Endothelial cell of umbilical vein (primary cell): ENCODE results near the gene MAN1A1. TPM values are rescaled to one million over a fixed set of nuclear protein-coding genes. Genes with fewer than 3 reads are reported as not detected.

Experiments used
- BruUV-seq: library from RNA; stranded (reverse); fragments of 400-500 nt; replicated peaks from 2 replicates; lab custom pipeline; 2021; lab: Mats Ljungman, UMichigan
- CTCF ChIA-PET: fragments of 300-600, 350-600 bp; sonication (Branson Sonifier 250); formaldehyde crosslinking; loops from one replicate; lab custom pipeline; 2021; ENCODE audit warnings: antibody characterized with exemption, inconsistent platforms; lab: Charles Lee
- POLR2A ChIA-PET: fragments of 300-600, 350-600 bp; sonication (Branson Sonifier 250); formaldehyde crosslinking; loops from one replicate; lab custom pipeline; 2021; ENCODE audit warnings: antibody characterized with exemption, inconsistent platforms; lab: Charles Lee
- DNase-seq: peaks from one replicate; pipeline ENCODE4 v3.0.0-alpha.2; 2011; ENCODE audit warnings: low read depth, low spot score
- FAIRE-seq: peaks from 2 replicates; lab custom pipeline; 2011; peaks lifted over from hg19 to GRCh38; lab: Jason Lieb, UNC
- H2AFZ ChIP-seq: 2 replicates; pipeline ENCODE4 v1.6.0; 2012; ENCODE audit warnings: low read depth, low read length, control low read depth, inconsistent platforms
- H3K27ac ChIP-seq: 2 replicates; pipeline ENCODE4 v1.5.1; 2011; ENCODE audit warnings: low read depth, mild to moderate bottlenecking, control low read depth, low read length, moderate library complexity; ENCODE audit not compliant: insufficient read depth
- H3K27me3 ChIP-seq, 2 experiments: 2 replicates each; pipeline versions ENCODE4 v1.6.0 to v1.6.1; 2011; ENCODE audit warnings: low read length in 2 of 2, mixed read lengths in 1 of 2; ENCODE audit not compliant: control insufficient read depth in 2 of 2, insufficient read depth in 2 of 2
- H3K36me3 ChIP-seq, 2 experiments: 2 replicates in 1 of 2; 3 replicates in 1 of 2; pipeline ENCODE4 v1.5.1; 2011; ENCODE audit warnings: low read length in 2 of 2, mild to moderate bottlenecking in 1 of 2, moderate library complexity in 1 of 2; ENCODE audit not compliant: control insufficient read depth in 2 of 2, insufficient read depth in 2 of 2; ENCODE audit errors: extremely low read depth in 1 of 2
- H3K4me1 ChIP-seq: 3 replicates; pipeline ENCODE4 v1.5.1; 2011; ENCODE audit warnings: mild to moderate bottlenecking, low read length; ENCODE audit not compliant: control insufficient read depth, insufficient read depth; ENCODE audit errors: extremely low read depth
- H3K4me2 ChIP-seq: 2 replicates; pipeline ENCODE4 v1.6.1; 2011; ENCODE audit warnings: low read length, control low read depth, mixed read lengths; ENCODE audit not compliant: insufficient read depth
- H3K4me3 ChIP-seq, 3 experiments: fragments of 200-600 bp in 1 of 3; sonication (generic), shearing (Covaris generic) in 1 of 3; replicated peaks in 1 of 3; 2 replicates each; pipeline ENCODE4 v1.5.1; 2011 to 2016; ENCODE audit warnings: control low read depth in 3 of 3, low read length in 3 of 3, mild to moderate bottlenecking in 2 of 3, inconsistent platforms in 1 of 3, low read depth in 1 of 3, moderate library complexity in 1 of 3; ENCODE audit not compliant: insufficient read depth in 1 of 3
- H3K79me2 ChIP-seq: 2 replicates; pipeline ENCODE4 v1.6.0; 2012; ENCODE audit warnings: low read length, inconsistent platforms; ENCODE audit not compliant: control insufficient read depth, insufficient read depth
- H3K9ac ChIP-seq: replicated peaks from 2 replicates; pipeline ENCODE3; 2011; ENCODE audit warnings: low read length, control low read depth; ENCODE audit not compliant: insufficient read depth; ENCODE audit errors: extremely low read depth
- H3K9me1 ChIP-seq: replicated peaks from 3 replicates; pipeline ENCODE4 v1.6.0; 2011; ENCODE audit warnings: mild to moderate bottlenecking, low read length; ENCODE audit not compliant: control insufficient read depth, insufficient read depth; ENCODE audit errors: extremely low read depth
- H3K9me3 ChIP-seq: replicated peaks from 2 replicates; pipeline ENCODE4 v1.5.1; 2012; ENCODE audit warnings: low read length, inconsistent platforms; ENCODE audit not compliant: control insufficient read depth, insufficient read depth
- H4K20me1 ChIP-seq: replicated peaks from 2 replicates; pipeline ENCODE3; 2011; ENCODE audit warnings: mild to moderate bottlenecking, low read length; ENCODE audit not compliant: control insufficient read depth, insufficient read depth; ENCODE audit errors: extremely low read depth
- EZH2 ChIP-seq: IDR thresholded peaks from 2 replicates; pipeline ENCODE4 v1.6.1; 2012; ENCODE audit warnings: borderline replicate concordance, low read depth, mild to moderate bottlenecking, moderate library complexity, low read length, inconsistent platforms; ENCODE audit not compliant: severe bottlenecking
- FOS ChIP-seq: IDR thresholded peaks from 2 replicates; pipeline ENCODE4 v1.6.1; 2011; ENCODE audit warnings: mild to moderate bottlenecking, low read length, moderate library complexity, borderline replicate concordance; ENCODE audit not compliant: insufficient read depth
- GATA2 ChIP-seq: IDR thresholded peaks from 2 replicates; pipeline ENCODE4 v1.7.0; 2011; ENCODE audit warnings: low read depth, mild to moderate bottlenecking, moderate library complexity, mixed read lengths, low read length; ENCODE audit not compliant: insufficient read length, insufficient read depth
- JUN ChIP-seq: IDR thresholded peaks from 2 replicates; pipeline ENCODE4 v1.6.1; 2011; ENCODE audit warnings: borderline replicate concordance, low read depth; ENCODE audit not compliant: insufficient read length, insufficient read depth
- MYC ChIP-seq: IDR thresholded peaks from one replicate; pipeline ENCODE4 v1.6.1; 2011; ENCODE audit warnings: mild to moderate bottlenecking, low read depth, low read length
- POLR2A ChIP-seq: IDR thresholded peaks from 2 replicates; pipeline ENCODE4 v1.6.1; 2012; ENCODE audit warnings: low read depth, mild to moderate bottlenecking, control low read depth, low read length
- POLR2AphosphoS5 ChIP-seq: IDR thresholded peaks from 2 replicates; pipeline ENCODE4 v1.6.1; 2012; ENCODE audit warnings: low read depth, mild to moderate bottlenecking, control low read depth, low read length, moderate library complexity; ENCODE audit not compliant: insufficient read depth
- dilution Hi-C: fragments of 300-500 bp; cut with MboI; formaldehyde crosslinking; loops from one replicate; pipeline ENCODE4 v1.15.0; 2019; ENCODE audit warnings: low sequenced_read_pairs; ENCODE audit not compliant: extremely low pct_ligation_motif_present
- intact Hi-C: fragments of 100-400 bp; cut with micrococcal nuclease; formaldehyde crosslinking; loops from one replicate; pipeline ENCODE4 v1.10.0; 2022
- polyA plus RNA-seq, 4 experiments: library from polyadenylated mRNA; depleted of rRNA in 3 of 4; stranded (reverse) in 3 of 4; unstranded in 1 of 4; fragments of >200 nt; gene quantifications; 2 replicates each; pipeline versions ENCODE4 v1.2.1 to v1.2.3, GENCODE V29; 2011 to 2012; ENCODE audit warnings: missing spikeins in 1 of 4
- total RNA-seq: library from RNA; stranded (reverse); gene quantifications from 2 replicates; pipeline ENCODE4 v1.2.3, GENCODE V29; 2021
- TF ChIP-seq, protein P1 (sequence below), 2 donors: IDR thresholded peaks; 1 replicate in 1 of 2; 2 replicates in 1 of 2; pipeline ENCODE4 v1.5.1; 2011; ENCODE audit warnings: low read length in 2 of 2, mild to moderate bottlenecking in 2 of 2, moderate library complexity in 2 of 2, control low read depth in 1 of 2, inconsistent platforms in 1 of 2, low read depth in 1 of 2; ENCODE audit not compliant: insufficient read depth in 1 of 2; ENCODE audit errors: extremely low read depth in 1 of 2
- TF ChIP-seq, protein P2 (sequence below): IDR thresholded peaks from 2 replicates; pipeline ENCODE4 v1.6.1; 2011; ENCODE audit not compliant: insufficient read depth, insufficient read length

The MAN1A1 gene
- total and polyA plus RNA-seq, 2 donors (not counting 3 experiments of a cell fraction or from before 2014, with no cell fraction given), result 3.3 to 12.9 TPM

DNA sequence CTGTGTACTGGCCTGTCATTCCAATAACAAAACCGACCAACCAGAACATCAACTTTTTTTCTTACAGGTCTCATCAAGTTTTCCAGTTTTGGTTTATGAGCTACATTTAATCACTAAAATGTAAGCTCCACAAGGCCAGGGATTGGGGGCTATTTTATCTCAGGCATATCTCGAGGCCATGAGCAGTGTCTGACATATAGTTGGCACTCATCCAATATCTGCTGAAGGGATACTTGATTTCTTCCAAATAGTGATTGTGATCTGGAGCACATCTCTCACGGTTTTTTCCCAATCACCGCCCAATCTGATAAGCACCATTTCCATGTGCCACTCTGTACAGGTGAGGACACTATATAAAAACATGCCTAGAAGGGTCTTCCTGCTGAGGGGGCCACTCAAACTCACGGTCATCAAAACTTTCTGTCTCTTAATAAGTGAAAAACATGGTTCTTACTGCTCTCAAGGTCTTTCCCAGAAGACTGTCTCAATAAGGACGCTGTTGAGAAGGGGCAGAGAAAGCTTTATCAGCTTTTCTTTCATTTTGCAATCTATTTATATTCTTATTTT lies 65.5 kb downstream of the MAN1A1 start:
- ChIA-PET POLR2A (no interaction called here), CTCF (no interaction called here)
- H3K36me3 ChIP-seq, result no peaks in the 10 kb centered on the region
- no peaks in the 10 kb centered on the region for H3K9me3 ChIP-seq
- no peaks in the 10 kb centered on the region for H3K9me1 ChIP-seq
- H4K20me1 ChIP-seq, result no peaks in the 10 kb centered on the region
- intact Hi-C loops, result no loop called here
- no peak overlapping the region for H3K9ac ChIP-seq
- H3K27me3 ChIP-seq, result no peaks in the 10 kb centered on the region
- H3K27ac ChIP-seq, result no peak overlapping the region
- no peak overlapping the region for H2AFZ ChIP-seq
- TF ChIP-seq, protein P1, sequence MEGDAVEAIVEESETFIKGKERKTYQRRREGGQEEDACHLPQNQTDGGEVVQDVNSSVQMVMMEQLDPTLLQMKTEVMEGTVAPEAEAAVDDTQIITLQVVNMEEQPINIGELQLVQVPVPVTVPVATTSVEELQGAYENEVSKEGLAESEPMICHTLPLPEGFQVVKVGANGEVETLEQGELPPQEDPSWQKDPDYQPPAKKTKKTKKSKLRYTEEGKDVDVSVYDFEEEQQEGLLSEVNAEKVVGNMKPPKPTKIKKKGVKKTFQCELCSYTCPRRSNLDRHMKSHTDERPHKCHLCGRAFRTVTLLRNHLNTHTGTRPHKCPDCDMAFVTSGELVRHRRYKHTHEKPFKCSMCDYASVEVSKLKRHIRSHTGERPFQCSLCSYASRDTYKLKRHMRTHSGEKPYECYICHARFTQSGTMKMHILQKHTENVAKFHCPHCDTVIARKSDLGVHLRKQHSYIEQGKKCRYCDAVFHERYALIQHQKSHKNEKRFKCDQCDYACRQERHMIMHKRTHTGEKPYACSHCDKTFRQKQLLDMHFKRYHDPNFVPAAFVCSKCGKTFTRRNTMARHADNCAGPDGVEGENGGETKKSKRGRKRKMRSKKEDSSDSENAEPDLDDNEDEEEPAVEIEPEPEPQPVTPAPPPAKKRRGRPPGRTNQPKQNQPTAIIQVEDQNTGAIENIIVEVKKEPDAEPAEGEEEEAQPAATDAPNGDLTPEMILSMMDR (IDR thresholded peaks at IDR 0.05; ENCODE audit: extremely low read depth in 1 of 2, insufficient read depth in 1 of 2, low read depth in 1 of 2, low read length in 2 of 2), result no peak
- no peak for TF ChIP-seq POLR2AphosphoS5
- TF ChIP-seq GATA2, result no peak
- TF ChIP-seq POLR2A, result no peak
- TF ChIP-seq EZH2, result no peak
- no peak for TF ChIP-seq FOS
- no peak for TF ChIP-seq JUN
- TF ChIP-seq MYC, result no peak
- TF ChIP-seq, protein P2, sequence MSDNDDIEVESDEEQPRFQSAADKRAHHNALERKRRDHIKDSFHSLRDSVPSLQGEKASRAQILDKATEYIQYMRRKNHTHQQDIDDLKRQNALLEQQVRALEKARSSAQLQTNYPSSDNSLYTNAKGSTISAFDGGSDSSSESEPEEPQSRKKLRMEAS, result no peak
- H3K4me1 ChIP-seq, result no peaks in the 10 kb centered on the region
- H3K79me2 ChIP-seq, result no peaks in the 10 kb centered on the region
- FAIRE-seq (no peak), DNase-seq (no peak)
- H3K4me2 ChIP-seq, result no peak overlapping the region
- dilution Hi-C loops, result no loop called here
- BruUV-seq, result no TSS peak
- no peak overlapping the region for H3K4me3 ChIP-seq
